ENCODE results near the gene RBM44.
A peak's percentile ranks its signal among the peaks of the same experiment; 100 is the strongest.

The RBM44 gene

GRCh38 chr2:237879058-237879430 lies 80.5 kb downstream of the RBM44 start:
- H3K4me3 Mint-ChIP-seq = no peak overlapping the region
- no peaks in the 10 kb centered on the region for H3K9me3 Mint-ChIP-seq
- ATAC-seq (no peak), DNase-seq (ENCODE audit: low spot score in 2 of 2) (no peak)
- H3K36me3 Mint-ChIP-seq = no peaks in the 10 kb centered on the region
- peaks cover under 1% of the 10 kb centered on the region for H3K4me1 Mint-ChIP-seq
- H3K27ac Mint-ChIP-seq = no peak overlapping the region

- H3K4me1 Mint-ChIP-seq = no peaks in the 10 kb centered on the region
- ATAC-seq = no peak
- no peak overlapping the region for H3K4me3 Mint-ChIP-seq
- H3K36me3 Mint-ChIP-seq = no peaks in the 10 kb centered on the region
- H3K9me3 Mint-ChIP-seq = no peaks in the 10 kb centered on the region
- no peak for DNase-seq (ENCODE audit: low spot score in 2 of 2)
- no peak overlapping the region for H3K27ac Mint-ChIP-seq
Measured at GRCh38 chr2:237879991-237880560, 81.5 kb downstream of the RBM44 start.

DNA sequence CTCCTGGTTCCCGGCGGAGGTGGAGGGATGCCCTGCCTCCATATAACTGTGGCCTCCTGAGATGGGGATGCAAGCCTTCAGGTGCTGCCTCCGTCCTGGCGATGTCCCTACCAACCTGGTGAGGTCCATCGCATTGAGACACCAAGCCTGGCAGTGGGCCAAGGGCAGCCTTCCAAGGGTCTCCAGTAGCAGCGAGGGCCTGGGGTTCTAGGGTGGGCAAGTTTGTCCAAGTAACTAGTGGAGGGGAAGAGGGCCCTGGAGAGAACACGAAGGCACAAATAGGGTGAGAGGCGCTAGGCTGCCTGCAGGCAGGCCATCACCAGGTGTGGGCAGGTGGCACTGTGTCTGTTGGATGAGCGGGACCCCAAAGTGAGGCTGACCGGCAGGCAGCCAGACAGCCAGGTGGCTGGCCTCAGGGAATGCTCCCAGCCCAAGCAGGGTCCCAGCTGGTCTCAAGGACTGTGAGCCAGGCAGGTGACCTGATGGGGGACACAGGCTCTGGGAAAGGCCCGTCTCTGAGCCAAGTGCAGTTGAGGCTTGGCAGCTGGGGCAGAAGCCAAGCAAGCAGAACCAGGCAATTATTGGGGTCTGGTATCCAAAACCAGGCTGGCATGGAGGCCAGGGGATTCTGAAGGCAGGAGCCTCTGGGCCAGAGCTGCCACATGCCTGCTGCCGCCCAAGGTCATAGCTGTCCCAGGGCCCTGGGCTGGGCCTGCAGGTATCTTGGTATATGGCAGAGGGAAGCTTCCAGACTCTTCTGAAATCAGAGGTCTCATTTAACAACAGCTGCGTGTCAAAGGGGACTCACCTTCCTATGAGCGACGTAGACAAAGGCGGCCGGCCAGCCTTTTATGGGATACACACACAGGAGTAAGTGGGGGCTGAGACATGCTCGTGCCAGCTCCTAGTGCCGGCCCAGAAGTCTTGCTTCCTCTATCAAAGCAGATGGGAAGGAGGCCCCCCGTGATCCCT lies 84.2 kb downstream of the RBM44 start:
- no peak for ATAC-seq
- no peak overlapping the region for H3K4me3 Mint-ChIP-seq
- H3K36me3 Mint-ChIP-seq = no peaks in the 10 kb centered on the region
- no peaks in the 10 kb centered on the region for H3K9me3 Mint-ChIP-seq
- no peak for DNase-seq (ENCODE audit: low spot score in 2 of 2)
- no peaks in the 10 kb centered on the region for H3K4me1 Mint-ChIP-seq
- no peak overlapping the region for H3K27ac Mint-ChIP-seq

DNA sequence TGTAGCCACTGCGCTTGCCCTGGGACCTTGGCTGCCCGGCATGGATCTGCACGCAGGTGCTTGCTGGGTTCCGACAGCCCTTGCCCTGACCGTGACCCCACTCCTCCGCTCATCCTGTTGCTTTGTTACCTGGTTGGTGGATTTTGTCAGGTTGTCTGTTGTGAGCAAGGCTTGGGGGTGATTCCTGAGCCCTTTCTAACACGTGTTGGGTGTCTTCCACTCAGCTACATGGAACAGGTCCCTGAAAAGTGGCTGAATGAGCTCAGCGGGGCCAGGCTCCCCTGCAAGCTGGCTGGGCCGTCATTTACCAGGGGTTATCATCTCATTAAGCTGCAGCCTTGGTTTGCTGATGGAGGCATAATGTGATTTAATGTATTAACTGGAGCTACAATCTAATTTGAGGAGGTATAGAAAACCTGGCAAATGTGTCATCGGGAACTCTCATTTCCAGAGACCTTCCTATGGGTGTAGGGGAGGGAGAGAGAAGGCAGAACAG lies 85.4 kb downstream of the RBM44 start:
- DNase-seq (ENCODE audit: low spot score in 2 of 2) = no peak
- no peak overlapping the region for H3K4me3 Mint-ChIP-seq
- H3K4me1 Mint-ChIP-seq = no peaks in the 10 kb centered on the region
- no peak for ATAC-seq
- no peaks in the 10 kb centered on the region for H3K9me3 Mint-ChIP-seq
- H3K27ac Mint-ChIP-seq = no peak overlapping the region
- no peaks in the 10 kb centered on the region for H3K36me3 Mint-ChIP-seq

- no peak for ATAC-seq
- no peak for DNase-seq (ENCODE audit: low spot score in 2 of 2)
- Mint-ChIP-seq H3K4me3 (no peak overlapping the region), H3K4me1 (no peaks in the 10 kb centered on the region), H3K36me3 (no peaks in the 10 kb centered on the region), H3K9me3 (no peaks in the 10 kb centered on the region), H3K27ac (no peak overlapping the region)
Measured at GRCh38 chr2:237884681-237885080, 86.1 kb downstream of the RBM44 start.

DNA sequence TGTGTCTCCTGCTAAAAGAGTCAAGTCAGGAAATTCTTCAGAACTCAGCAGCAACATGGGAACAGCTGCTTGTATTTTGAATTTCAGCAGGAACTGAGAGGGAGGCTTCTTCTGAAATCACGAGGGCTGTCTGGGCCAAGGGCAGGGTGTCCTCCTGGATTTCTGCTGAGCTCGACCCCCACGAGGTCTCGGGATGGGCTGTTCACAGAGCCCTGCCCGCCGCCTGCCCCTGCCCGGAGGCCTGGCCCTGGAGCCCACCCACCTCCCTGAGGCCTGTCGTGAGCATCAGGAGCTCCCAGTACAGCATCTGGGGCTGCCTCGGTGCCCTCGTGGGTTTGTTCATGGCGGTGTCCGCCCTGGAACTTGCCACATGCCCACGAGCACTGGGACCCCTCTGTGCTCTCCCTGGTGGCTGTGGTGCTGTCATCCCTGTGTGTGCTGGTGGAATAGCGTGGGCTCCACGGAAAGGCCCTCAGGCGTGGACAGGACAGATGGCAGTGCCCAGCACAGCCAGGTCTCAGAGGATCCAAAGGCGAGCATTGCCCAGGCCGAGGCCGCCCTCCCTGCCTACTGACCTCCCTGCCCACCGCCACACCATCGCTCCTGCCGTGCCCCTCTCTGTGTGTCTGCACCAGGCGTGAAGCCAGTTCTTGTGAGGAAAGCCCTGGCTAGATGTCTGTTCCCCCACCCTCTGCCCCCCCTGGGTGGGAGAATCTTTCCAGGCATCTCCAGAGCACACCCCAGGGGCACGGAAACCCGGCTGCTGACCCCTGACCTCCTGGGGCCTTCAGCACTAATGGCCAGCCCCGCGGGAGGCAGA lies 86.7 kb downstream of the RBM44 start:
- DNase-seq (ENCODE audit: low spot score in 2 of 2) (no peak), ATAC-seq (peak; percentile 5)
- H3K27ac Mint-ChIP-seq = peak overlapping the region; percentile 17
- no peak overlapping the region for H3K4me3 Mint-ChIP-seq
- no peaks in the 10 kb centered on the region for H3K36me3 Mint-ChIP-seq
- no peaks in the 10 kb centered on the region for H3K4me1 Mint-ChIP-seq
- H3K9me3 Mint-ChIP-seq = no peaks in the 10 kb centered on the region

DNA sequence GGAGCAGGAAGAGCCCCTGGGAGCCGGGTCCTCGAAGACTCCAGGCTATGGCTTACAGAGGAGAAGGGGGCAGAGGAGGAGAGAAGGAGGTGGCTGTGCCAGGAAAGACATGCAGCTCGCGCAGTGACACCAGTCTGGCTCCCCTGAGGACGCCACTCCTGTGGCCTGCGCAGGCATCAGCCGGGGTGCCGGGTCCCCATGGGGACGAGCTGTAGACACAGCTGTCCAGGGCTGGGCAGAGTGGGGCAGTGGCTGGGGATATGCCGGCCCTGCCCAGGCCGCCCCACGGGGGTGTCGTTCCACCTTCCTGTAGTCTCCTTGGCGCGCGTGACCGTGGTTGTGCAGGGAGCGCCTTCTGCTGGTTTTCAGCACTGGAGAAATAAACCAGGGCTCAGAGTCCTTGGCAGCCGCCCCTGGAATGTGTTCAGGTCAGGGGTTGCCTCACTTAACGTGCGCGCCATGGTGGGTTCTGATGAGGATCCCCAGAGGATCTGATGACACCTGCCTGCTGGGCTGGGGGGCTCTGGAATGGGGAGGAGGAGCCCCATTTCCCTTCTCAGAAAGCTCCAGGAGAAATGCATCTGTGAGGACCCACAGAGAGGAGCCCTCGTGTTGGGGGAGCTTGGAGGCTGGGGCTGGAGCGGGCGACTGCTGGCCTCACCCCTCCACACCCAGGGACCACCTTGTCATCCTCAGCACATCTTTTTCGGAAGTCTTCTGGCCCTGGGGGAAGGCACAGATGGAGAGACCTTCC lies 87.5 kb downstream of the RBM44 start:
- Mint-ChIP-seq H3K4me1 (peaks cover 6% of the 10 kb centered on the region), H3K9me3 (no peaks in the 10 kb centered on the region), H3K27ac (peak overlapping the region; percentile 17), H3K4me3 (no peak overlapping the region), H3K36me3 (no peaks in the 10 kb centered on the region)
- DNase-seq (ENCODE audit: low spot score in 2 of 2) (no peak), ATAC-seq (no peak)

- DNase-seq (ENCODE audit: low spot score in 2 of 2) = no peak
- Mint-ChIP-seq H3K9me3 (no peaks in the 10 kb centered on the region), H3K4me1 (peaks cover 6% of the 10 kb centered on the region), H3K36me3 (no peaks in the 10 kb centered on the region), H3K27ac (no peak overlapping the region), H3K4me3 (no peak overlapping the region)
- ATAC-seq = peak; percentile 9
Measured at GRCh38 chr2:237886685-237887481, 88.3 kb downstream of the RBM44 start.

GRCh38 chr2:237888389-237888788 lies 89.8 kb downstream of the RBM44 start:
- Mint-ChIP-seq H3K9me3 (no peaks in the 10 kb centered on the region), H3K4me1 (peaks cover 11% of the 10 kb centered on the region), H3K36me3 (no peaks in the 10 kb centered on the region), H3K27ac (no peak overlapping the region), H3K4me3 (no peak overlapping the region)
- no peak for ATAC-seq
- no peak for DNase-seq (ENCODE audit: low spot score in 2 of 2)

- no peak overlapping the region for H3K4me3 Mint-ChIP-seq
- DNase-seq (ENCODE audit: low spot score in 2 of 2) = no peak
- no peak for ATAC-seq
- peak overlapping the region; percentile 24 for H3K27ac Mint-ChIP-seq
- H3K9me3 Mint-ChIP-seq = no peaks in the 10 kb centered on the region
- H3K4me1 Mint-ChIP-seq = peaks cover 11% of the 10 kb centered on the region
- no peaks in the 10 kb centered on the region for H3K36me3 Mint-ChIP-seq
Measured at GRCh38 chr2:237889016-237889415, 90.4 kb downstream of the RBM44 start.

- Mint-ChIP-seq H3K36me3 (no peaks in the 10 kb centered on the region), H3K9me3 (no peaks in the 10 kb centered on the region), H3K4me1 (peaks cover 11% of the 10 kb centered on the region), H3K4me3 (no peak overlapping the region), H3K27ac (no peak overlapping the region)
- DNase-seq (ENCODE audit: low spot score in 2 of 2) (no peak), ATAC-seq (no peak)
Measured at GRCh38 chr2:237889811-237890210, 91.2 kb downstream of the RBM44 start.

Measured in stimulated activated effector memory CD8-positive, alpha-beta T cell treated with anti-CD3 and anti-CD28 coated beads, Interleukin-12 subunit alpha, Interleukin-12 subunit beta, amount 100 ng/mL, for 72 hours (primary cell).